IMR-90 (cell line): ENCODE measurements around the gene HECW1. TPM values are rescaled to one million over a fixed set of nuclear protein-coding genes. Genes with fewer than 3 reads are reported as not detected.

Experiments used
- ATAC-seq: fragments of 200-7000 bp; cut with Tn5 transposase; 2 replicates; pipeline ENCODE4 v1.9.1; 2020; ENCODE audit warnings: low read depth, mild to moderate bottlenecking, moderate library complexity
- BruUV-seq: library from RNA; stranded (reverse); fragments of 400-500 nt; replicated peaks from 2 replicates; lab custom pipeline; 2021; lab: Mats Ljungman, UMichigan
- CTCF ChIA-PET: fragments of 300-600 bp; formaldehyde crosslinking; extraction: SDS; loops from one replicate; lab custom pipeline; 2021; ENCODE audit warnings: antibody characterized with exemption; lab: Yijun Ruan, JAX
- POLR2A ChIA-PET: fragments of 300-600 bp; sonication (Branson Sonifier 250); formaldehyde crosslinking; loops from one replicate; lab custom pipeline; 2022; ENCODE audit warnings: antibody characterized with exemption; ENCODE audit not compliant: unreplicated experiment; lab: Charles Lee
- DNase-seq: peaks from one replicate; pipeline ENCODE4 v3.0.0; 2013
- H2AFZ ChIP-seq: replicated peaks from 2 replicates; pipeline ENCODE3; 2013; ENCODE audit warnings: low read length, mild to moderate bottlenecking; ENCODE audit not compliant: poor library complexity
- H2AK5ac ChIP-seq: 2 replicates; pipeline ENCODE4 v1.6.1; 2013; ENCODE audit warnings: low read depth, low read length, inconsistent platforms
- H2AK9ac ChIP-seq: replicated peaks from 2 replicates; pipeline ENCODE3; 2013; ENCODE audit warnings: mild to moderate bottlenecking, low read depth, low read length, moderate library complexity; ENCODE audit not compliant: poor library complexity
- H2BK120ac ChIP-seq: 2 replicates; pipeline ENCODE4 v1.6.1; 2013; ENCODE audit warnings: low read depth, low read length, inconsistent platforms
- H2BK15ac ChIP-seq: 3 replicates; pipeline ENCODE4 v1.6.1; 2013; ENCODE audit warnings: low read depth, low read length, inconsistent platforms
- H2BK20ac ChIP-seq: 2 replicates; pipeline ENCODE4 v1.6.1; 2013; ENCODE audit warnings: low read depth, mild to moderate bottlenecking, inconsistent platforms, low read length, moderate library complexity
- H2BK5ac ChIP-seq: 2 replicates; pipeline ENCODE4 v1.6.1; 2013; ENCODE audit warnings: mild to moderate bottlenecking, low read depth, low read length, inconsistent platforms; ENCODE audit not compliant: poor library complexity, severe bottlenecking
- H3K14ac ChIP-seq: replicated peaks from 2 replicates; pipeline ENCODE4 v1.6.1; 2013; ENCODE audit warnings: low read depth, low read length, inconsistent platforms
- H3K18ac ChIP-seq: 2 replicates; pipeline ENCODE4 v1.6.1; 2013; ENCODE audit warnings: low read depth, low read length, control low read depth
- H3K23ac ChIP-seq: 2 replicates; pipeline ENCODE4 v1.6.1; 2013; ENCODE audit warnings: low read depth, low read length, inconsistent platforms
- H3K27ac ChIP-seq: 2 replicates; pipeline ENCODE4 v1.5.1; 2013; ENCODE audit warnings: mild to moderate bottlenecking, control low read depth, low read length; ENCODE audit not compliant: insufficient read depth
- H3K27me3 ChIP-seq: 2 replicates; pipeline ENCODE4 v1.6.1; 2013; ENCODE audit warnings: low read length; ENCODE audit not compliant: control insufficient read depth, insufficient read depth
- H3K36me3 ChIP-seq: 2 replicates; pipeline ENCODE4 v1.6.1; 2013; ENCODE audit warnings: low read length, mixed read lengths; ENCODE audit not compliant: control insufficient read depth, insufficient read depth
- H3K4ac ChIP-seq: 2 replicates; pipeline ENCODE4 v1.6.1; 2013; ENCODE audit warnings: low read depth, low read length, inconsistent platforms
- H3K4me1 ChIP-seq: 2 replicates; pipeline ENCODE4 v1.6.1; 2013; ENCODE audit warnings: low read length, mixed read lengths; ENCODE audit not compliant: control insufficient read depth, insufficient read depth
- H3K4me2 ChIP-seq: 2 replicates; pipeline ENCODE4 v1.6.1; 2013; ENCODE audit warnings: low read depth, mild to moderate bottlenecking, control low read depth, low read length, moderate library complexity
- H3K4me3 ChIP-seq: 2 replicates; pipeline ENCODE4 v1.5.1; 2013; ENCODE audit warnings: low read depth, mild to moderate bottlenecking, control low read depth, low read length, moderate library complexity; ENCODE audit not compliant: insufficient read depth
- H3K56ac ChIP-seq: 2 replicates; pipeline ENCODE4 v1.6.1; 2013; ENCODE audit warnings: low read length, inconsistent platforms; ENCODE audit not compliant: insufficient read depth; ENCODE audit errors: extremely low read depth
- H3K79me1 ChIP-seq, 2 experiments: 2 replicates each; pipeline ENCODE4 v1.6.1; 2013; ENCODE audit warnings: low read length in 2 of 2, inconsistent platforms in 1 of 2, low read depth in 1 of 2
- H3K9ac ChIP-seq: 2 replicates; pipeline ENCODE4 v1.6.1; 2013; ENCODE audit warnings: low read depth, low read length, control low read depth
- H3K9me1 ChIP-seq: 2 replicates; pipeline ENCODE4 v1.6.1; 2013; ENCODE audit warnings: low read length, inconsistent platforms; ENCODE audit not compliant: insufficient read depth
- H3K9me3 ChIP-seq: 2 replicates; pipeline ENCODE4 v1.6.1; 2013; ENCODE audit warnings: low read length; ENCODE audit not compliant: control insufficient read depth, insufficient read depth
- H4K20me1 ChIP-seq: 2 replicates; pipeline ENCODE4 v1.6.1; 2013; ENCODE audit warnings: low read length, inconsistent platforms; ENCODE audit not compliant: insufficient read depth
- H4K5ac ChIP-seq: 2 replicates; pipeline ENCODE4 v1.6.1; 2013; ENCODE audit warnings: mild to moderate bottlenecking, low read depth, low read length, control low read depth
- H4K8ac ChIP-seq, 2 experiments: 2 replicates each; pipeline ENCODE4 v1.6.1; 2013; ENCODE audit warnings: low read depth in 2 of 2, low read length in 2 of 2, control low read depth in 1 of 2, inconsistent platforms in 1 of 2
- H4K91ac ChIP-seq: 2 replicates; pipeline ENCODE4 v1.6.1; 2013; ENCODE audit warnings: low read depth, low read length, inconsistent platforms; ENCODE audit not compliant: insufficient read depth
- CEBPB ChIP-seq: IDR thresholded peaks from 2 replicates; pipeline ENCODE4 v1.6.1; 2012; ENCODE audit warnings: low read depth, low read length, improper control_type of control experiment
- CHD1 ChIP-seq: IDR thresholded peaks from 2 replicates; pipeline ENCODE4 v1.6.1; 2012; ENCODE audit warnings: low read depth, low read length, improper control_type of control experiment
- MAFK ChIP-seq: IDR thresholded peaks from 2 replicates; pipeline ENCODE4 v1.6.1; 2012; ENCODE audit warnings: low read depth, low read length, improper control_type of control experiment
- MAZ ChIP-seq: IDR thresholded peaks from 2 replicates; pipeline ENCODE4 v1.6.1; 2012; ENCODE audit warnings: low read depth, mild to moderate bottlenecking, low read length, improper control_type of control experiment, moderate library complexity, borderline replicate concordance
- NFE2L2 ChIP-seq: fragments of 150-350 bp; IDR thresholded peaks from 2 replicates; pipeline ENCODE4 v1.6.1; 2016; ENCODE audit warnings: low read depth, mild to moderate bottlenecking, low read length
- POLR2A ChIP-seq: IDR thresholded peaks from 2 replicates; pipeline ENCODE4 v1.6.1; 2012; ENCODE audit warnings: mild to moderate bottlenecking, low read depth, low read length
- RAD21 ChIP-seq: IDR thresholded peaks from 2 replicates; pipeline ENCODE4 v1.6.1; 2012; ENCODE audit warnings: low read length, improper control_type of control experiment
- RCOR1 ChIP-seq: IDR thresholded peaks from 2 replicates; pipeline ENCODE4 v1.6.1; 2012; ENCODE audit warnings: mild to moderate bottlenecking, low read length, improper control_type of control experiment; ENCODE audit not compliant: insufficient replicate concordance
- SMC3 ChIP-seq: fragments of 150-350 bp; IDR thresholded peaks from 2 replicates; pipeline ENCODE4 v1.6.1; 2016; ENCODE audit warnings: low read depth, mild to moderate bottlenecking, antibody characterized with exemption, low read length, moderate library complexity
- WGBS, 2 experiments: methylation state at CpG; one replicate each; pipeline versions ENCODE4 v1.1.5 to v1.1.7; 2013; ENCODE audit warnings: missing lambda C conversion rate in 2 of 2; ENCODE audit not compliant: insufficient read length in 1 of 2; ENCODE audit errors: extremely low coverage in 2 of 2; 5-methylcytosine and 5-hydroxymethylcytosine counted together
- dilution Hi-C: fragments of 300-500 bp; cut with HindIII; formaldehyde crosslinking; loops from one replicate; pipeline ENCODE4 v1.14.3; 2018; ENCODE audit warnings: low sequenced_read_pairs; ENCODE audit not compliant: unreplicated experiment
- in situ Hi-C: fragments of 300-500 bp; cut with MboI; formaldehyde crosslinking; loops from 3 replicates; pipeline ENCODE4 v1.14.3; 2019; ENCODE audit warnings: low sequenced_read_pairs, inconsistent platforms, mixed read lengths
- intact Hi-C: fragments of 100-400 bp; cut with micrococcal nuclease; formaldehyde crosslinking; loops from 2 replicates; pipeline ENCODE4 v1.10.0; 2022
- polyA plus RNA-seq, 3 experiments: library from polyadenylated mRNA; depleted of rRNA; stranded (reverse); fragments of >200 nt; gene quantifications; 2 replicates each; pipeline ENCODE4 v1.2.3, GENCODE V29; 2012; ENCODE audit warnings: low replicate concordance in 1 of 3
- total RNA-seq: library from RNA; depleted of rRNA; stranded (reverse); fragments of >200 nt; gene quantifications from 2 replicates; pipeline ENCODE4 v1.2.3, GENCODE V29; 2012
- TF ChIP-seq, protein P1 (sequence below): conservative IDR thresholded peaks from 2 replicates; pipeline ENCODE4 v1.5.1; 2012; ENCODE audit warnings: mild to moderate bottlenecking, low read depth, low read length, improper control_type of control experiment
- TF ChIP-seq, protein P2 (sequence below): fragments of 150-350 bp; IDR thresholded peaks from 2 replicates; pipeline ENCODE4 v1.6.1; 2016; ENCODE audit warnings: low read depth, mild to moderate bottlenecking, low read length, moderate library complexity, borderline replicate concordance

The HECW1 gene
- total and polyA plus RNA-seq, 2 of the 4 experiments (the other 2 are of a cell fraction) = 0.56 to 1.3 TPM

GRCh38 chr7:43582503-43583423 is 470.3 kb downstream of the HECW1 start, which contains the start of gene STK17A:
Gene STK17A (plus strand): TSS chr7:43583108. CDS start chr7:43583244, 136 bp downstream.
- TF ChIP-seq MAFK (no peak), RCOR1 (no peak), CEBPB (no peak), RAD21 (peak; percentile 97), NFE2L2 (no peak), CHD1 (no peak), POLR2A (peak; percentile 99), SMC3 (peak; percentile 99), MAZ (peak; percentile 91)
- TF ChIP-seq, protein P1, sequence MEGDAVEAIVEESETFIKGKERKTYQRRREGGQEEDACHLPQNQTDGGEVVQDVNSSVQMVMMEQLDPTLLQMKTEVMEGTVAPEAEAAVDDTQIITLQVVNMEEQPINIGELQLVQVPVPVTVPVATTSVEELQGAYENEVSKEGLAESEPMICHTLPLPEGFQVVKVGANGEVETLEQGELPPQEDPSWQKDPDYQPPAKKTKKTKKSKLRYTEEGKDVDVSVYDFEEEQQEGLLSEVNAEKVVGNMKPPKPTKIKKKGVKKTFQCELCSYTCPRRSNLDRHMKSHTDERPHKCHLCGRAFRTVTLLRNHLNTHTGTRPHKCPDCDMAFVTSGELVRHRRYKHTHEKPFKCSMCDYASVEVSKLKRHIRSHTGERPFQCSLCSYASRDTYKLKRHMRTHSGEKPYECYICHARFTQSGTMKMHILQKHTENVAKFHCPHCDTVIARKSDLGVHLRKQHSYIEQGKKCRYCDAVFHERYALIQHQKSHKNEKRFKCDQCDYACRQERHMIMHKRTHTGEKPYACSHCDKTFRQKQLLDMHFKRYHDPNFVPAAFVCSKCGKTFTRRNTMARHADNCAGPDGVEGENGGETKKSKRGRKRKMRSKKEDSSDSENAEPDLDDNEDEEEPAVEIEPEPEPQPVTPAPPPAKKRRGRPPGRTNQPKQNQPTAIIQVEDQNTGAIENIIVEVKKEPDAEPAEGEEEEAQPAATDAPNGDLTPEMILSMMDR = peak; percentile 100
- TF ChIP-seq, protein P2, sequence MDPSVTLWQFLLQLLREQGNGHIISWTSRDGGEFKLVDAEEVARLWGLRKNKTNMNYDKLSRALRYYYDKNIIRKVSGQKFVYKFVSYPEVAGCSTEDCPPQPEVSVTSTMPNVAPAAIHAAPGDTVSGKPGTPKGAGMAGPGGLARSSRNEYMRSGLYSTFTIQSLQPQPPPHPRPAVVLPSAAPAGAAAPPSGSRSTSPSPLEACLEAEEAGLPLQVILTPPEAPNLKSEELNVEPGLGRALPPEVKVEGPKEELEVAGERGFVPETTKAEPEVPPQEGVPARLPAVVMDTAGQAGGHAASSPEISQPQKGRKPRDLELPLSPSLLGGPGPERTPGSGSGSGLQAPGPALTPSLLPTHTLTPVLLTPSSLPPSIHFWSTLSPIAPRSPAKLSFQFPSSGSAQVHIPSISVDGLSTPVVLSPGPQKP = no peak
- Histone ChIP-seq H2BK120ac (peak within 1 kb of the TSS; percentile 29), H3K4me3 (peak within 1 kb of the TSS; percentile 91), H3K36me3 (no peaks in the 10 kb centered on the region), H3K4me1 (no peaks in the 10 kb centered on the region; the same call in 1 of the 2 replicates), H3K79me1 (peaks cover 0 to 13% of the 10 kb centered on the region in 2 experiments; a peak in 1 of 4 replicates), H4K20me1 (peaks cover 42% of the 10 kb centered on the region), H2AFZ (peak within 1 kb of the TSS; percentile 87), H2AK5ac (peak within 1 kb of the TSS; percentile 27), H4K8ac (peak within 1 kb of the TSS in 1 of 2 experiments; percentile 31; a peak in 1 of 4 replicates), H2BK20ac (no peak within 1 kb of the TSS), H3K14ac (peak within 1 kb of the TSS; percentile 62), H4K91ac (peak within 1 kb of the TSS; percentile 22; the same call in 1 of the 2 replicates), H3K27me3 (peaks cover 2% of the 10 kb centered on the region; the same call in 1 of the 2 replicates), H2BK15ac (0 out of 3 replicates have a peak within 1 kb of the TSS, but pooled peaks have one; percentile 26), H3K9ac (peak within 1 kb of the TSS; percentile 54), H3K23ac (peak within 1 kb of the TSS; percentile 80), H2BK5ac (peak within 1 kb of the TSS; percentile 65), H3K9me1 (no peaks in the 10 kb centered on the region), H3K4ac (peak within 1 kb of the TSS; percentile 57), H3K27ac (peak within 1 kb of the TSS; percentile 78), H4K5ac (peak within 1 kb of the TSS; percentile 3; the same call in 1 of the 2 replicates), H3K18ac (peak within 1 kb of the TSS; percentile 58), H2AK9ac (peak within 1 kb of the TSS; percentile 91), H3K56ac (peak within 1 kb of the TSS; percentile 89), H3K4me2 (peak within 1 kb of the TSS; percentile 76), H3K9me3 (no peaks in the 10 kb centered on the region)
- dilution Hi-C loops = no loop called here
- CTCF ChIA-PET = interaction anchor here (0.5 to 2.7 kb wide), 64 partner anchors 8 to 694 kb away, joined by 3 to 104 read pairs (median 4); partner anchors contain the start of genes BLVRA and COA1
- in situ Hi-C loops = loop anchor here (5.0 kb wide), 2 partner anchors 120 to 255 kb away; no protein-coding TSS in a partner anchor
- intact Hi-C loops = loop anchor here (1.0 to 10.0 kb wide), 4 partner anchors 118 to 648 kb away; partner anchors contain the start of genes MRPL32 and PSMA2
- DNase-seq = peak; percentile 85
- ATAC-seq = peak; percentile 94
- no TSS peak for BruUV-seq
- POLR2A ChIA-PET = interaction anchor here (0.5 to 1.3 kb wide), 12 partner anchors 10 to 303 kb away, joined by 3 to 23 read pairs (median 4); no protein-coding TSS in a partner anchor
- WGBS, 2 experiments = 0% methylated on average over 27 of the region's 83 CpGs; no CpG with 5 or more reads in 1 of the 2 experiments
